OCI-LY7 (cell line): ENCODE results near the gene ADGRG3. TPM values are rescaled to one million over a fixed set of nuclear protein-coding genes. Genes with fewer than 3 reads are reported as not detected.

Source experiments
- BruUV-seq: library from RNA; stranded (reverse); fragments of 400-500 nt; replicated peaks from 2 replicates; lab custom pipeline; 2021; lab: Mats Ljungman, UMichigan
- CTCF ChIA-PET: fragments of 300-600 bp; sonication (Branson Sonifier 250); formaldehyde crosslinking; loops from one replicate; lab custom pipeline; 2022; ENCODE audit warnings: antibody characterized with exemption; ENCODE audit not compliant: unreplicated experiment; lab: Charles Lee
- POLR2A ChIA-PET: fragments of 300-600 bp; sonication (Branson Sonifier 250); formaldehyde crosslinking; loops from one replicate; lab custom pipeline; 2022; ENCODE audit warnings: antibody characterized with exemption; lab: Charles Lee
- DNase-seq: peaks from one replicate; pipeline ENCODE4 v3.0.0-alpha.2; 2015; ENCODE audit warnings: low spot score
- H2AFZ ChIP-seq: fragments of 200-600 bp; sonication (generic), shearing (Covaris generic); 2 replicates; pipeline ENCODE4 v1.6.1; 2014; ENCODE audit warnings: mild to moderate bottlenecking, antibody characterized with exemption, low read length, moderate library complexity
- H3K27ac ChIP-seq: fragments of 200-600 bp; sonication (generic); 2 replicates; pipeline ENCODE4 v1.5.1; 2014; ENCODE audit warnings: mixed run types, low read depth, mild to moderate bottlenecking, moderate library complexity, low read length, inconsistent platforms; ENCODE audit not compliant: poor library complexity, severe bottlenecking
- H3K36me3 ChIP-seq: fragments of 200-600 bp; sonication (generic); 2 replicates; pipeline ENCODE4 v1.6.1; 2014; ENCODE audit warnings: mild to moderate bottlenecking, antibody characterized with exemption, low read length, moderate library complexity, mixed read lengths; ENCODE audit not compliant: insufficient read depth
- H3K4me1 ChIP-seq: fragments of 200-600 bp; sonication (generic); 2 replicates; pipeline ENCODE4 v1.5.1; 2014; ENCODE audit warnings: mild to moderate bottlenecking, low read length; ENCODE audit not compliant: insufficient read depth, poor library complexity, severe bottlenecking
- H3K4me2 ChIP-seq: fragments of 200-600 bp; sonication (generic); 2 replicates; pipeline ENCODE4 v1.6.1; 2014; ENCODE audit warnings: mild to moderate bottlenecking, low read length
- H3K4me3 ChIP-seq: fragments of 200-600 bp; sonication (generic); 2 replicates; pipeline ENCODE4 v1.5.1; 2014; ENCODE audit warnings: mild to moderate bottlenecking, low read depth, low read length; ENCODE audit not compliant: poor library complexity, severe bottlenecking
- H3K79me2 ChIP-seq: fragments of 200-600 bp; sonication (generic); 2 replicates; pipeline ENCODE4 v1.6.1; 2016; ENCODE audit warnings: low read depth, mild to moderate bottlenecking, low read length, moderate library complexity, mixed read lengths; ENCODE audit not compliant: insufficient read depth
- H3K9me2 ChIP-seq: fragments of 200-600 bp; sonication (generic); 2 replicates; pipeline ENCODE4 v1.6.1; 2016; ENCODE audit warnings: mild to moderate bottlenecking, low read length, mixed read lengths; ENCODE audit not compliant: insufficient read depth
- H3K9me3 ChIP-seq: fragments of 200-600 bp; sonication (generic); 2 replicates; pipeline ENCODE4 v1.6.1; 2014; ENCODE audit warnings: mild to moderate bottlenecking, mixed run types, low read length, mixed read lengths
- H4K20me1 ChIP-seq: fragments of 200-600 bp; sonication (generic); 2 replicates; pipeline ENCODE4 v1.6.1; 2014; ENCODE audit warnings: mild to moderate bottlenecking, antibody characterized with exemption, low read length, moderate library complexity, mixed read lengths; ENCODE audit not compliant: insufficient read depth
- CTCF ChIP-seq: fragments of 200-600 bp; sonication (generic); conservative IDR thresholded peaks from 2 replicates; pipeline ENCODE4 v1.5.1; 2014; ENCODE audit warnings: mild to moderate bottlenecking, antibody characterized with exemption, low read length, moderate library complexity, mixed read lengths
- EZH2phosphoT487 ChIP-seq: fragments of 200-600 bp; sonication (generic); IDR thresholded peaks from 2 replicates; pipeline ENCODE4 v1.6.1; 2018; ENCODE audit warnings: low read depth, borderline replicate concordance, mild to moderate bottlenecking, mixed run types, antibody characterized with exemption, low read length, moderate library complexity, mixed read lengths
- intact Hi-C: fragments of 100-400 bp; cut with micrococcal nuclease; formaldehyde crosslinking; loops from one replicate; pipeline ENCODE4 v1.10.0; 2022; ENCODE audit not compliant: unreplicated experiment
- total RNA-seq, 2 experiments: library from RNA; depleted of rRNA in 1 of 2; stranded (reverse); fragments of >200 nt in 1 of 2; shearing (Covaris generic) in 1 of 2; gene quantifications; 2 replicates each; pipeline ENCODE4 v1.2.3, GENCODE V29; 2014 to 2022

The ADGRG3 gene
- total RNA-seq, 2 experiments from 2014 or later: not detected

- Histone ChIP-seq H3K4me2 (no peak overlapping the region), H3K4me3 (no peak overlapping the region), H3K9me2 (no peaks in the 10 kb centered on the region), H2AFZ (no peak overlapping the region), H4K20me1 (no peaks in the 10 kb centered on the region), H3K36me3 (no peaks in the 10 kb centered on the region), H3K79me2 (no peaks in the 10 kb centered on the region), H3K27ac (no peak overlapping the region), H3K9me3 (no peaks in the 10 kb centered on the region), H3K4me1 (peaks cover 7% of the 10 kb centered on the region)
- intact Hi-C loops: no loop called here
- CTCF ChIA-PET: no interaction called here
- DNase-seq: no peak
- POLR2A ChIA-PET: interaction anchor here (0.8 kb wide), 1 partner anchor 9 kb away, joined by 3 read pairs; no protein-coding TSS in a partner anchor
- BruUV-seq: no TSS peak
- no peak for TF ChIP-seq EZH2phosphoT487
- no peak for TF ChIP-seq CTCF
Observed at GRCh38 chr16:57698812-57699405, 30.8 kb downstream of the ADGRG3 start.

- ChIA-PET CTCF (interaction anchor here (0.6 kb wide), 1 partner anchor 27 kb away, joined by 3 read pairs; no protein-coding TSS in a partner anchor), POLR2A (interaction anchor here (0.8 kb wide), 1 partner anchor 10 kb away, joined by 3 read pairs; no protein-coding TSS in a partner anchor)
- H3K36me3 ChIP-seq: no peaks in the 10 kb centered on the region
Observed at GRCh38 chr16:57699481-57699880, 31.4 kb downstream of the ADGRG3 start.

More at GRCh38 chr16:57699481-57699880, 31.4 kb downstream of the ADGRG3 start:
- H3K9me2 ChIP-seq: no peaks in the 10 kb centered on the region
- H3K4me1 ChIP-seq: peaks cover 7% of the 10 kb centered on the region
- no TSS peak for BruUV-seq
- no peak overlapping the region for H3K27ac ChIP-seq
- no peak overlapping the region for H3K4me2 ChIP-seq
- no peak overlapping the region for H2AFZ ChIP-seq
- no peak for TF ChIP-seq EZH2phosphoT487
- TF ChIP-seq CTCF: no peak
- no peaks in the 10 kb centered on the region for H3K9me3 ChIP-seq
- no peak overlapping the region for H3K4me3 ChIP-seq
- H3K79me2 ChIP-seq: no peaks in the 10 kb centered on the region
- intact Hi-C loops: no loop called here
- H4K20me1 ChIP-seq: no peaks in the 10 kb centered on the region
- DNase-seq: no peak
